Neural progenitor cell (in vitro differentiated cells): Measurements from ENCODE around the gene STARD9. TPM values are rescaled to one million over a fixed set of nuclear protein-coding genes. Genes with fewer than 3 reads are reported as not detected.

Experiments used
- DNase-seq: peaks from one replicate; pipeline ENCODE4 v3.0.0-alpha.2; 2016; ENCODE audit warnings: low spot score
- H2AFZ ChIP-seq: fragments of 200-600 bp; sonication (generic); replicated peaks from 2 replicates; pipeline ENCODE4 v1.6.1; 2016; ENCODE audit warnings: antibody characterized with exemption
- H3F3A ChIP-seq: fragments of 200-600 bp; sonication (generic); 2 replicates; pipeline ENCODE4 v1.6.1; 2016; ENCODE audit warnings: antibody characterized with exemption, low read depth
- H3K27ac ChIP-seq: fragments of 200-600 bp; sonication (generic); 2 replicates; pipeline ENCODE4 v1.5.1; 2016; ENCODE audit warnings: mild to moderate bottlenecking
- H3K27me3 ChIP-seq: fragments of 200-600 bp; sonication (generic); 2 replicates; pipeline ENCODE4 v1.6.1; 2016; ENCODE audit warnings: mild to moderate bottlenecking, moderate library complexity
- H3K36me3 ChIP-seq: fragments of 200-600 bp; sonication (generic); 2 replicates; pipeline ENCODE4 v1.5.1; 2016
- H3K4me1 ChIP-seq: fragments of 200-600 bp; sonication (generic); 2 replicates; pipeline ENCODE4 v1.6.1; 2016; ENCODE audit warnings: mixed run types
- H3K4me2 ChIP-seq: fragments of 200-600 bp; sonication (generic); 2 replicates; pipeline ENCODE4 v1.6.1; 2016
- H3K4me3 ChIP-seq: fragments of 200-600 bp; sonication (generic); 2 replicates; pipeline ENCODE4 v1.5.1; 2016
- H3K79me2 ChIP-seq: fragments of 200-600 bp; sonication (generic); 2 replicates; pipeline ENCODE4 v1.6.1; 2016; ENCODE audit warnings: low read depth
- H3K9ac ChIP-seq: fragments of 200-600 bp; sonication (generic); 2 replicates; pipeline ENCODE4 v1.6.1; 2016
- H3K9me3 ChIP-seq: fragments of 200-600 bp; sonication (generic); 2 replicates; pipeline ENCODE4 v1.5.1; 2016; ENCODE audit warnings: low read depth
- H4K20me1 ChIP-seq: fragments of 200-600 bp; sonication (generic); 2 replicates; pipeline ENCODE4 v1.6.1; 2016; ENCODE audit warnings: low read depth
- H3K27ac Mint-ChIP-seq: 3 replicates; pipeline ENCODE4 v1.8.0; 2021; ENCODE audit warnings: mixed read lengths
- H3K27me3 Mint-ChIP-seq: 2 replicates; pipeline ENCODE4 v1.8.0; 2022; ENCODE audit warnings: low read depth, mild to moderate bottlenecking, inconsistent platforms, moderate library complexity, mixed read lengths; ENCODE audit not compliant: insufficient read depth
- H3K36me3 Mint-ChIP-seq: 3 replicates; pipeline ENCODE4 v1.8.0; 2021; ENCODE audit warnings: mixed read lengths
- H3K4me1 Mint-ChIP-seq: 3 replicates; pipeline ENCODE4 v1.8.0; 2021; ENCODE audit warnings: mixed read lengths
- H3K4me3 Mint-ChIP-seq: 3 replicates; pipeline ENCODE4 v1.8.0; 2021; ENCODE audit warnings: mild to moderate bottlenecking, moderate library complexity, mixed read lengths
- H3K9me3 Mint-ChIP-seq: 3 replicates; pipeline ENCODE4 v1.8.0; 2020; ENCODE audit warnings: mixed read lengths
- CTCF ChIP-seq: fragments of 200-600 bp; sonication (generic); IDR thresholded peaks from 2 replicates; pipeline ENCODE4 v1.5.1; 2017; ENCODE audit warnings: antibody characterized with exemption, mild to moderate bottlenecking
- EZH2 ChIP-seq: fragments of 200-600 bp; sonication (generic); IDR thresholded peaks from 2 replicates; pipeline ENCODE4 v1.6.1; 2017; ENCODE audit warnings: antibody characterized with exemption, mild to moderate bottlenecking, moderate library complexity
- EZH2phosphoT487 ChIP-seq: fragments of 200-600 bp; sonication (generic); IDR thresholded peaks from 2 replicates; pipeline ENCODE4 v1.6.1; 2017; ENCODE audit warnings: antibody characterized with exemption
- total RNA-seq: library from RNA; depleted of rRNA; stranded (reverse); fragments of >200 nt; gene quantifications from 2 replicates; pipeline ENCODE4 v1.2.3, GENCODE V29; 2015; ENCODE audit warnings: low replicate concordance

Gene STARD9
- total RNA-seq, 1 donor from 2014 or later, result 11.9 TPM

DNA sequence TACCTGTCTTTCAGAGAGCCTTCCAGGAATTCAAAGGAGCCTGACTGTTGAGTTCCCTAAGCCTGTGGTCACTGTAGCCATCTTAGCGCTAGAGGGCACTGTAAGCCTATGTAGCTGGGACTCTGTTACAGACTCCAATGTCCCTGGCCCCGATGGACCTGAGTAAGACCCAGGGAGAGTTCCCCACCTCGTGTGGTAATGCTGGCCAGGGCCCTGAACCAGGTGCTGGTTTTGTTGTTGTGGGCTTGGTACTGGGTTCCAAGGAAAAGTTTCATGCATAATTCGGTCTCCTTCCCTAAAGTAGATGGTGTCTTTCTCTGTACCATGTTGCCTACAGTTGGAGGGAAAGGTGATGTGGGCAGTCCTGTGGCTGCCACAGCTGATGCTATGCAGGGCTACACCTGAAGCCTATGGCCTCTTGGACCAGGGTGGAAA lies 129.1 kb downstream of the STARD9 start:
- H3K27ac Mint-ChIP-seq, result no peak overlapping the region
- peak; percentile 85 for DNase-seq
- Histone ChIP-seq H3K27me3 (no peaks in the 10 kb centered on the region), H3K4me1 (no peaks in the 10 kb centered on the region), H2AFZ (no peak overlapping the region), H3K4me3 (no peak overlapping the region), H4K20me1 (no peaks in the 10 kb centered on the region), H3K9me3 (no peaks in the 10 kb centered on the region), H3K9ac (no peak overlapping the region), H3K4me2 (no peak overlapping the region), H3K79me2 (no peaks in the 10 kb centered on the region), H3K36me3 (no peaks in the 10 kb centered on the region), H3F3A (no peaks in the 10 kb centered on the region), H3K27ac (no peak overlapping the region)
- no peaks in the 10 kb centered on the region for H3K4me1 Mint-ChIP-seq
- H3K9me3 Mint-ChIP-seq, result peaks cover 12% of the 10 kb centered on the region
- peaks cover 5% of the 10 kb centered on the region for H3K27me3 Mint-ChIP-seq
- TF ChIP-seq CTCF (peak; percentile 88), EZH2phosphoT487 (no peak)
- H3K36me3 Mint-ChIP-seq, result peaks cover 30% of the 10 kb centered on the region
- H3K4me3 Mint-ChIP-seq, result no peak overlapping the region

DNA sequence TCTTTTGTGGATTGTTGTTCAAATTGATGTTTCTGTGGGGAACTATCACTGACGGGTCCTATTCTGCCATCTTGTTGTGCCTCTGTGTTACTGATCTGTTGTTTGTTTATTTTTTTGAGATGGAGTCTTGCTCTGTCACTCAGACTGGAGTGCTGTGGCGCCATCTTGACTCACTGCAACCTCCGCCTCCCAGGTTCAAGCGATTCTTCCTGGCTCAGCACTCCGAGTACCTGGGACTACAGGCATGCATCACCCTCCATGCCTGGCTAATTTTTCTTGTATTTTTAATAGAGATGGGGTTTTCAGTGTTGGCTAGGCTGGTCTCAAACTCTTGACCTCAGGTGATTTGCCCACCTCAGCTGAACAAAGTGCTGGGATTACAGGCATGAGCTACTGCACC lies 129.9 kb downstream of the STARD9 start:
- peaks cover 23% of the 10 kb centered on the region for H3K36me3 Mint-ChIP-seq
- H3K9me3 Mint-ChIP-seq, result peaks cover 8% of the 10 kb centered on the region
- Histone ChIP-seq H3K27ac (no peak overlapping the region), H3K79me2 (no peaks in the 10 kb centered on the region), H3F3A (no peaks in the 10 kb centered on the region), H4K20me1 (no peaks in the 10 kb centered on the region), H3K9ac (no peak overlapping the region), H3K4me1 (no peaks in the 10 kb centered on the region), H3K36me3 (no peaks in the 10 kb centered on the region), H2AFZ (no peak overlapping the region), H3K9me3 (no peaks in the 10 kb centered on the region), H3K4me2 (no peak overlapping the region), H3K4me3 (no peak overlapping the region), H3K27me3 (no peaks in the 10 kb centered on the region)
- peaks cover 5% of the 10 kb centered on the region for H3K27me3 Mint-ChIP-seq
- no peaks in the 10 kb centered on the region for H3K4me1 Mint-ChIP-seq
- no peak for TF ChIP-seq EZH2
- TF ChIP-seq EZH2phosphoT487, result no peak
- TF ChIP-seq CTCF, result no peak
- H3K4me3 Mint-ChIP-seq, result no peak overlapping the region
- DNase-seq, result no peak
- H3K27ac Mint-ChIP-seq, result no peak overlapping the region

- Histone ChIP-seq H3K9me3 (no peaks in the 10 kb centered on the region), H3K4me2 (no peak overlapping the region), H3K9ac (no peak overlapping the region), H3K27ac (no peak overlapping the region), H3K27me3 (no peaks in the 10 kb centered on the region), H3K4me3 (no peak overlapping the region), H3K4me1 (no peaks in the 10 kb centered on the region), H3F3A (no peaks in the 10 kb centered on the region), H3K79me2 (no peaks in the 10 kb centered on the region), H4K20me1 (no peaks in the 10 kb centered on the region), H2AFZ (no peak overlapping the region), H3K36me3 (no peaks in the 10 kb centered on the region)
- no peaks in the 10 kb centered on the region for H3K9me3 Mint-ChIP-seq
- DNase-seq, result no peak
- peaks cover 3% of the 10 kb centered on the region for H3K27me3 Mint-ChIP-seq
- peaks cover 10% of the 10 kb centered on the region for H3K36me3 Mint-ChIP-seq
- no peaks in the 10 kb centered on the region for H3K4me1 Mint-ChIP-seq
- H3K27ac Mint-ChIP-seq, result no peak overlapping the region
- TF ChIP-seq CTCF (no peak), EZH2phosphoT487 (no peak), EZH2 (no peak)
- H3K4me3 Mint-ChIP-seq, result no peak overlapping the region
These were observed 131.7 kb downstream of the STARD9 start for GRCh38 chr15:42707068-42707467.
